Fibroblast of mammary gland (primary cell): ENCODE measurements around the gene PRTN3.
A peak's percentile ranks its signal among the peaks of the same experiment; 100 is the strongest.

Source experiments
- DNase-seq: peaks from one replicate; pipeline ENCODE4 v3.0.0-alpha.2; 2010; ENCODE audit warnings: low read depth
- H3K4me3 ChIP-seq: 2 replicates; pipeline ENCODE4 v1.5.1; 2011; ENCODE audit warnings: low read depth, mild to moderate bottlenecking, low read length, moderate library complexity; ENCODE audit not compliant: control insufficient read depth
- TF ChIP-seq, protein P1 (sequence below): conservative IDR thresholded peaks from 2 replicates; pipeline ENCODE4 v1.5.1; 2011; ENCODE audit warnings: low read depth, low read length, inconsistent platforms; ENCODE audit not compliant: control insufficient read depth, insufficient read depth

PRTN3 gene

DNA sequence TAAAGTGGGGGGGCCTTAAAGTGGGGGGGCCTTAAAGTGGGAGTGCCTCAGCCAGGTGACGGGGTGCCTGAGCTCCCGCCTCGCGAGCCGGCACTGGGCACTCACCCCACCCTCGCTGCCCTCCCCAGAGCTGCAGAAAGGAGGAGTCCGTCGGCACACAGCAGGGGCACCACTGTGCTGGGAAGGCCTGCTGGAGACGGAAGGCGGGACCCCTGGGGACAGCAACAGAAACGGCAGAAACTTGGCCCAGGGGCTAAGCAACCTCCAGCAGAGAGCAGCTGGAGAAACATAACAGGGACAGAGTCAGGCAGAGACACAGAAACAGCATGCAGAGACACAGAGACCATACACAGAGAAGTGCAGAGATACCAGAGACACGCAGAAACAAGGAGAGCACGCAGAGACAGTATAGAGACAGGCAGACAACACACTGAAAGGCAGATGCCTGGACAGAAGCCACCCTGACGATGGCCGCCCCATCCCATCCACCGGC, 26.5 kb downstream of the PRTN3 start:
- no peak for DNase-seq
- no peak overlapping the region for H3K4me3 ChIP-seq
- TF ChIP-seq, protein P1, sequence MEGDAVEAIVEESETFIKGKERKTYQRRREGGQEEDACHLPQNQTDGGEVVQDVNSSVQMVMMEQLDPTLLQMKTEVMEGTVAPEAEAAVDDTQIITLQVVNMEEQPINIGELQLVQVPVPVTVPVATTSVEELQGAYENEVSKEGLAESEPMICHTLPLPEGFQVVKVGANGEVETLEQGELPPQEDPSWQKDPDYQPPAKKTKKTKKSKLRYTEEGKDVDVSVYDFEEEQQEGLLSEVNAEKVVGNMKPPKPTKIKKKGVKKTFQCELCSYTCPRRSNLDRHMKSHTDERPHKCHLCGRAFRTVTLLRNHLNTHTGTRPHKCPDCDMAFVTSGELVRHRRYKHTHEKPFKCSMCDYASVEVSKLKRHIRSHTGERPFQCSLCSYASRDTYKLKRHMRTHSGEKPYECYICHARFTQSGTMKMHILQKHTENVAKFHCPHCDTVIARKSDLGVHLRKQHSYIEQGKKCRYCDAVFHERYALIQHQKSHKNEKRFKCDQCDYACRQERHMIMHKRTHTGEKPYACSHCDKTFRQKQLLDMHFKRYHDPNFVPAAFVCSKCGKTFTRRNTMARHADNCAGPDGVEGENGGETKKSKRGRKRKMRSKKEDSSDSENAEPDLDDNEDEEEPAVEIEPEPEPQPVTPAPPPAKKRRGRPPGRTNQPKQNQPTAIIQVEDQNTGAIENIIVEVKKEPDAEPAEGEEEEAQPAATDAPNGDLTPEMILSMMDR = no peak

DNA sequence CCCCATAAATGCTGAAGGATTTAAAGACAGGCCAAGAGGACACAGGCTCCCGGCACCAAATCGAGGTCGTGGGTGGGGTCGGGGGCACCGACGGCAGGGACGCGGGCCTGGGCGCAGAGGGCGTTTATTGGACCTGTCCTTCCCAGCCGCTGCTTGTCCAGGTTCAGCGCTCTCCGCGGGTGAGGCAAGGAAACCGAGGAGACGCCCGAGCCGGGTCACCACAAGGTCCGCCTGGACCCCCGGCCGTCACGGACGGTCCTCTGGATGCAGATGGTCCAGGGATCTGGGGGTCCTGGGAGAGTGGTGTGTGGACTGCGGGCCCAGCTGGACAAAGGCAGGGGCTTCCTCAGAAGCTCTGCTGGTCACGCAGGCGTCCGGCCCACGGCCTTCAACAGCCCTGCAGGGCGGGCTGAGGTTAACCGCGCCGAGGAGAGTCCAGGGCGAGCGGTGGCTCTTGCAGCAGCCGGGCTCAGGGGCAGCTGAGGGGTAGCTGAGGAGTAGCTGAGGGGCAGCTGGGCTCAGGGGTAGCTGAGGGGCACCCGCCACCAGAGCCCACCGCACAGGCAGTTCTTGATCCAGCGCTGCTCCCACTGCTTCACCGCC, 27.2 kb downstream of the PRTN3 start:
- H3K4me3 ChIP-seq = no peak overlapping the region
- no peak for DNase-seq
- TF ChIP-seq, protein P1 = no peak

DNA sequence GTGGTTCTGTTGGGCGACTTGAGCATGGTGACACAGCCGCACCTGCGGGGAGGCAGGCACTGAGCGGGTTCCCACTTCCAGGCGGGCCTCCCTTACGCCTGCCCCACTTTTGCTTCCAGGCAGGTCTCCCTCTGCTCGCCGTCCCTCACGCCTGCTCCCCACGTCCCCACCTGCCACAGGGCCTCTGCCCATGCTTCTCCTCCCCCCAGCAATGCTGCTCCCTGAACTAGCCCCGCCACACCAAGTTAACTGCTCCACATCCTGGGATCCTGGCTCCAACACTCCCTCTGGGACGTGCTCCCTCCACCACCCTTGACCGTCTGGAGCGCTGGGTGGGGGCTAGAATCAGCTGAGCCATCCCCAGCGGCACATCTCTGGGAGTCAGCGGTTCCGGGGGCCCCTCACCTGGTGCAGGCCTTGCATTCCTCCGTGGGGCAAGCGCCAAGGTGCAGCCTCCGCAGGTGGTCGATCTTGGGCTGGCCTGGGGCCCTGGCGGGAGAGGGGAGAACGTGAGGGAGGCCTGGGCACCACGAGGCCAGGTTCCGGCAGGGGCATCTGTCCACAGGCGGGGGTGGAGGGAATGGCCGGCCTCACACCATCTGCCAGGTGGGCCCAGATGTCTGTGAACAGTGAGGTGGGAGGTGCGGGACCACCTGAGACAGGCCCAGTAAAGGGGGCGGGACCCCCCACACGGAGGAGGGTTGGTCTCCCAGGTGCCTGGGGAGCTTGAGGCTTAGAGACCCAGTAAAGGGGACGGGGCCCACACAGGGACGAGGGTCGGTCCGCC, 27.9 kb downstream of the PRTN3 start:
- no peak overlapping the region for H3K4me3 ChIP-seq

DNA sequence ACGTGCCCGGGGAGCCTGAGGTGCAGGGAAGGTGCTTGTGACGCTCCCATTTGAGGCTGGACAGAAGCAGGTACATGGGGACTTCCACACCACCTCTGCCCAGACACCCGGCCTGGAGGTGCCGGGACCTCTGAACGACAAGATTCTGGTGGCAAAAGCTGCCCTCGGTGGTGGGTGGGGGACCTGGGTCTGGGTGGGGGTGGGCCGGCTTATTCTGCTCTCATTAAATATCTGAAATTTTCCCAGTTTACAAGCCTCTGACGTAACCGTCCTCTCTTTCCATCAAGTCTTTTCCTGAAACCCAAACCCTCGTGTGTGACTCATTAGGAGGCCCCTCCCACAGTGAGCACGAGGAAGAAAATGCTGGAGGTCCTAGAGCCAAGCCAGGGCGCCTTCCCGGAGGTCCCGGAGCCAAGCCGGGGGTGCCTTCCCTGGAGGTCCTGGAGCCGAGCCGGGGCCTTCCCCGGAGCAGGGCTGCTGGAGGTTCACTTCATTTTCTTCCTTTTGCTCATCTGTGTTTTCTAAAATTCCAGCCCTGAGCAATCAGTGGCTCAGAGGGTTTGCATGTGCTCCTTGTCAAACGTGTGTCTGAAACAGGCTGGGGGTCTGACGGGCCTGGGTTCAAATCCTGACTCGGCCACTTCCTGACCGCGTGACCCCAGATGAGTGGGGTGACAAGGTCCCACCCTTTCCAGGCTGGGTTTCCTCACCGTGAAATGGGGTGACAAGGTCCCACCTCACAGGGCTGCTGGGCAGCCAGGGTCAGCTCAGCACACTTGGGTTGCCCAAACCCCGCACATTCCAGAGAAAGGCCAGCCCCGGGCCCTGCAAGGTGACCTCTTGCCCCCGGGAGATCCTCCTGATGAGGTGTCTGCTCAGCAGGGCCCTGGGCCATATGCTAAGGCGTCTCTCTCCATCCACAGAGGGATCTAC, 28.7 kb downstream of the PRTN3 start:
- DNase-seq = peak; percentile 96
- TF ChIP-seq, protein P1 = no peak
- H3K4me3 ChIP-seq = no peak overlapping the region

More for the DNA sequence above, 27.9 kb downstream of the PRTN3 start:
- TF ChIP-seq, protein P1 = no peak
- no peak for DNase-seq

DNA sequence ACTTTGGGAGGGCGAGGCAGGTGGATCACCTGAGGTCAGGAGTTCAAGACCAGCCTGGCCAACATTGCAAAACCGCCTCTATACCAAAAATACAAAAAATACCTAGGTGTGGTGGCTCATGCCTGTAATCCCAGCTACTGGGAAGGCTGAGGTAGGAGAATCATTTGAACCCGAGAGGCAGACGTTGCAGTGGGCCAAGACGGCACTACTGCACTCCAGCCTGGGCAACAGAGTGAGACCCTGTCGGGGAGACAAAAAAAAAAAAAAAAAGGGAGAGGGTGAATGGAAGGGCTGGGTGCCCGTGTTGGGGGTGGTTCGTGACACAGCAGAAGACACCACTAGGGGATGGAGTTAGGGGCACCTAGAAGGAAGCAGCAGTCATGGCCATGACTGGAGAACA, 29.5 kb downstream of the PRTN3 start:
- no peak overlapping the region for H3K4me3 ChIP-seq
- TF ChIP-seq, protein P1 = no peak
- no peak for DNase-seq

DNA sequence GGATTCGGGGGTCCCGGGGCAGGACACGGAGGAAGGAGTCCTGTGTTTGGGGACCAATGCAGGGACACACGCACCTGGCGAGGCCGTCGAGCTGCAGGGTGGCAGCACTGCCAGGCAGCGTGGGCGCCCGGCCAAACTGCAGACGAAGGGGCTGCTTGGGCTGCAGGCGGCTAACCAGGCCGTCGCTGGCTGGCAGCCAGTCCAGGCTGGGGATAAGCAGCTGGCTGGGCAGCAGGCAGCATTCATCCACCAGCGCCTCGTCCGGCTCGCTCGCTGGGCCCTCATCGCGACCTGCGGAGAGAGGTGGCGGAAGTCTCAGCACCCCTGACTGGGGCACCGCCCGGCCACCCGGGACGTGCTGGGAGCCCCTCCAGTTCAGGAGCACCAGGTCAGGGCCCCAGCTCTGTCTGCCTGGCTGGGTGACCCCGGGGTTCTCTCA, 30.2 kb downstream of the PRTN3 start:
- no peak for DNase-seq
- TF ChIP-seq, protein P1 = no peak
- H3K4me3 ChIP-seq = no peak overlapping the region
